ENCODE data around the gene CNTNAP5.

Gene CNTNAP5

DNA sequence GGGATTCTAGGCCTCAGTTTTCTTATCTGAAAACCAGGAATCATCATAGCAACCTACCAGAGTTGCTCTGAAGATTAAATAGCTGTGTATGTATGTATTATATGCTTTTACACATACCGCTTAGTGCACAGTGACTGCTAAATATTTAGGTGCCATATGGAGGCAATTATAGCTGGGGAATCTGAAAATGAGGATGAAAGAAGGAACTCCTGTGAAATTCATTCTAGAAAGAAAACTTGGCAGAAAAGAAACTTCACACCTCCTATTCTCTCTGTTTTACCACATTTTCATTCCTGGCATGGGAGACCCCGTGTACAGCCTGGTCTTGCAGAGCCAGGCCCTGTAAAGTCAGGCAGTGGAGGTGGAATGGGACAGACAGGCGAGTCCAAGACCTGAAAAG lies 862.4 kb downstream of the CNTNAP5 start:
- Mint-ChIP-seq H3K36me3 (no peaks in the 10 kb centered on the region), H3K27ac (no peak overlapping the region), H3K27me3 (no peaks in the 10 kb centered on the region), H3K9me3 (peaks cover 9% of the 10 kb centered on the region), H3K4me1 (no peaks in the 10 kb centered on the region), H3K4me3 (no peak overlapping the region)

DNA sequence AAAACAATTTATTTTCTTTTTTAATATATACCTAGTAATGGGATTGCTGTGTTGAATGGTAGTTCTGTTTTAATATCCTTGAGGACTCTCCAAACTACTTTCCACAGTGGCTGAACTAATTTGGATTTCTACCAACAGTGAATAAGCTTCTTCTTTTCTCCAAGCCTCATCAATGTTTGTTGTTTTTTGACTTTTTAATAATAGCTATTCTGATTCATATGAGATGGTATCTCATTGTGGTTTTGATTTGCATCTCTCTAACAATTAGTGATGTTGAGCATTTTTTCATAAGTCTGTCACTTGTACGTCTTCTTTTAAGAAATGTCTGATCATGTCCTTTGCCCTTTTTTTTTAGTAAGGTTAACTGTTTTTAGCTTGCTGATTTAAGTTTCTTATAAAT lies 863.3 kb downstream of the CNTNAP5 start:
- Mint-ChIP-seq H3K27me3 (no peaks in the 10 kb centered on the region), H3K27ac (no peak overlapping the region), H3K9me3 (peaks cover 9% of the 10 kb centered on the region), H3K4me3 (no peak overlapping the region), H3K36me3 (no peaks in the 10 kb centered on the region), H3K4me1 (no peaks in the 10 kb centered on the region)

- Mint-ChIP-seq H3K4me1 (no peaks in the 10 kb centered on the region), H3K27me3 (no peaks in the 10 kb centered on the region), H3K36me3 (no peaks in the 10 kb centered on the region), H3K27ac (no peak overlapping the region), H3K4me3 (no peak overlapping the region), H3K9me3 (no peaks in the 10 kb centered on the region)
Observed at GRCh38 chr2:124894199-124894598, 869.1 kb downstream of the CNTNAP5 start.

DNA sequence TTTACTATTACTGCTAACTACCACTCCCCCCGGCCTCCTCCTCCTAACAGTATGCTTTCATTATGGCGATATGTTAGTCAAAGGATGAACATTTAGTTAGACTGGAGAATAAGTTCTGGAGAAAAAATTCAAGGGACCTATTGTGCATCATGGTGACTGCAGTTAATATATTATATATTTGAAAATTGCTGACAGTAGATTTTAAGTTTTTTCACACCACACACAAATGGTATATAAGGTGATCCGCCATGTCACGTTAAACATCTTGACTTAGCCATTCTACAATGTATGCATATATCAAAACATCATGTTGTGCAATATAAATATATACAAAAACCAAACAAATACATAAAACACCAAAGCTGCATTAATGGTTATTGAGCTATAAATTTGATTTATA lies 873.7 kb downstream of the CNTNAP5 start:
- Mint-ChIP-seq H3K4me1 (no peaks in the 10 kb centered on the region), H3K36me3 (no peaks in the 10 kb centered on the region), H3K9me3 (peaks cover under 1% of the 10 kb centered on the region), H3K27me3 (no peaks in the 10 kb centered on the region), H3K4me3 (no peak overlapping the region), H3K27ac (no peak overlapping the region)

- no peaks in the 10 kb centered on the region for H3K27me3 Mint-ChIP-seq
- H3K9me3 Mint-ChIP-seq, result peaks cover 5% of the 10 kb centered on the region
- H3K27ac Mint-ChIP-seq, result no peak overlapping the region
- H3K4me3 Mint-ChIP-seq, result no peak overlapping the region
- H3K4me1 Mint-ChIP-seq, result no peaks in the 10 kb centered on the region
- H3K36me3 Mint-ChIP-seq, result no peaks in the 10 kb centered on the region
Observed at GRCh38 chr2:124908411-124908810, 883.3 kb downstream of the CNTNAP5 start.

DNA sequence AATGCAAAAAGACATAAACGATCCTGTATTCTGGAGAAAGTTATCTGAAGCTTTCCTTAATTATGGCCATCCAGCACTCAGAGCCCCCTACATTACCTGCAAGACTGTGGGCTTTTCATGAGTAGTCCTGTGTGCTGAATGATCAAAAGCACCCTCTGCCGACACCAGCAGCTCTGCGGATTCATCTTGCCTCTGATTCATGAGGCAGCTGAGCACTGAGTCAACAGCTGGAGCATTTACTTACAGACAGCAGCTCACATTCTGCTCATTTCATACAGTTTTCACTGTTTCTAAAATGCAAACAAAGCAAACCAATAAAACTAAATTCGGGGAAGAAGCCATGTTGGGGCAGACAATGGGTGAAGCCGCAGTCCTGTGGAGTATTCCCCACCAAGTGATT lies 886.5 kb downstream of the CNTNAP5 start:
- no peaks in the 10 kb centered on the region for H3K27me3 Mint-ChIP-seq
- no peak overlapping the region for H3K4me3 Mint-ChIP-seq
- no peaks in the 10 kb centered on the region for H3K4me1 Mint-ChIP-seq
- no peak overlapping the region for H3K27ac Mint-ChIP-seq
- no peaks in the 10 kb centered on the region for H3K36me3 Mint-ChIP-seq
- H3K9me3 Mint-ChIP-seq, result no peaks in the 10 kb centered on the region

- Mint-ChIP-seq H3K27me3 (no peaks in the 10 kb centered on the region), H3K4me3 (no peak overlapping the region), H3K9me3 (no peaks in the 10 kb centered on the region)
Observed at GRCh38 chr2:124913868-124914267, 888.8 kb downstream of the CNTNAP5 start.

DNA sequence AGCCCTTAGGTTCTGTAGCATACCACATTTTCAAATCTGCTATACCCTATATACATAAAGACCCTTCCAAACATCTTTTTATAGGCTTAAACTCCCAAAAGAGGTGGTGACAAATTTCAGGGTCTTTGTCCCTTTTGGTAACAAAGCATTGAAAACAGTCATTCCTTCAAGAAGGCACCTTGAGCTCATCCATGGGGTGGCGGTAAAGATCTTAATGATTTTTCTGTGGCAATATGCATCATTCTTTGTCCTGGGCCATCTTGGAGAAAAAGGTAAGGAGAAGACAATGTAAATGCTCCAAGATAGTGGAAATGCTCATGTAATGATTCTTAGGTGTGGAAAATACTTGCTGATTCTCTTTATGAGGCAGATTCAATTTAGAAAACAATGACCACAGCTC lies 890.5 kb downstream of the CNTNAP5 start:
- H3K27me3 Mint-ChIP-seq, result no peaks in the 10 kb centered on the region
- H3K27ac Mint-ChIP-seq, result no peak overlapping the region
- H3K36me3 Mint-ChIP-seq, result no peaks in the 10 kb centered on the region
- no peaks in the 10 kb centered on the region for H3K4me1 Mint-ChIP-seq
- no peak overlapping the region for H3K4me3 Mint-ChIP-seq
- no peaks in the 10 kb centered on the region for H3K9me3 Mint-ChIP-seq

More at GRCh38 chr2:124913868-124914267, 888.8 kb downstream of the CNTNAP5 start:
- no peak overlapping the region for H3K27ac Mint-ChIP-seq
- H3K4me1 Mint-ChIP-seq, result no peaks in the 10 kb centered on the region
- H3K36me3 Mint-ChIP-seq, result no peaks in the 10 kb centered on the region

GRCh38 chr2:124919296-124919695 lies 894.2 kb downstream of the CNTNAP5 start:
- H3K27ac Mint-ChIP-seq, result no peak overlapping the region
- H3K4me3 Mint-ChIP-seq, result no peak overlapping the region
- H3K9me3 Mint-ChIP-seq, result peaks cover 4% of the 10 kb centered on the region
- H3K27me3 Mint-ChIP-seq, result no peaks in the 10 kb centered on the region
- H3K36me3 Mint-ChIP-seq, result no peaks in the 10 kb centered on the region
- H3K4me1 Mint-ChIP-seq, result no peaks in the 10 kb centered on the region

DNA sequence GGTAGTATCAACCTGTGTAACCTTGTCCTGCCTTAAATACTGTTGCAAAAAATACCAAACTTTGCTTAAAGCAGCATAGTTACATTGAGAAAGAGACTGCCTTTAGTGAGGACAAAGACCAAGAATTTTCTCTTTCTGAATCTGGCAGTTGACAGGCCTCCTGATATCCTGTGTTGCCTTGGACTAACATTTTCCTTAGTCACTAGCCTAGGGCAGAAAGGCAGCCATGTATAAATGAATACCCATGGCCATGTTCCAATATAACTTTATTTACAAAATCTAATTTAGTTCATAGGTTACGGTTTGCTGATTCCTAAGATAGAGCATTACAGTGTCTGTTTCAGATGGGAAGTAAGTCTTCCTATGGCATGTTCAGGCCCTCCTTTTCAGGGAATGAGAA lies 895.4 kb downstream of the CNTNAP5 start:
- H3K4me3 Mint-ChIP-seq, result no peak overlapping the region
- peaks cover 4% of the 10 kb centered on the region for H3K9me3 Mint-ChIP-seq
- no peak overlapping the region for H3K27ac Mint-ChIP-seq
- no peaks in the 10 kb centered on the region for H3K27me3 Mint-ChIP-seq
- no peaks in the 10 kb centered on the region for H3K4me1 Mint-ChIP-seq
- H3K36me3 Mint-ChIP-seq, result no peaks in the 10 kb centered on the region

DNA sequence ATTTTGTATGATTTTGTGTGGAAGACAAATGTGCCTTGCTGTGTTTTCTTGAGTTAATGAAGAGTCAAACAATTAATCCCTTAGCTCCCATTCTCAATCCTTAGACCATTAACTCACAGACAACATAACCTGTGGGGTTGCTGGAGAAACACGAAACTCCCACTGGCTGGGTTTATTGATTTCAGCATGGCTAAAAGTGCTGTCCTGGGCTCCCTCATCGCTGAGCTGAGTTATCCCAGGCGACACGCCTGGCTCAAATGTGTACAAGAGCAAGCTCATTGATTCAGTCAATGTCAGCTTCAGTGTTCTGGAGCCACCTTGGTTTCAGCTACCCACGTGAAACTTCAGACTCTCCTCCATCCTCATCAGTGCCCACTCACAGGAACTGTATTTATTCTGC lies 896.1 kb downstream of the CNTNAP5 start:
- H3K27ac Mint-ChIP-seq, result no peak overlapping the region
- H3K4me3 Mint-ChIP-seq, result no peak overlapping the region
- no peaks in the 10 kb centered on the region for H3K36me3 Mint-ChIP-seq
- H3K4me1 Mint-ChIP-seq, result no peaks in the 10 kb centered on the region
- H3K27me3 Mint-ChIP-seq, result no peaks in the 10 kb centered on the region
- H3K9me3 Mint-ChIP-seq, result peaks cover 4% of the 10 kb centered on the region

GRCh38 chr2:124923097-124923496 lies 898.0 kb downstream of the CNTNAP5 start:
- Mint-ChIP-seq H3K27ac (no peak overlapping the region), H3K4me3 (no peak overlapping the region), H3K27me3 (no peaks in the 10 kb centered on the region), H3K4me1 (no peaks in the 10 kb centered on the region), H3K36me3 (no peaks in the 10 kb centered on the region), H3K9me3 (peaks cover 9% of the 10 kb centered on the region)

DNA sequence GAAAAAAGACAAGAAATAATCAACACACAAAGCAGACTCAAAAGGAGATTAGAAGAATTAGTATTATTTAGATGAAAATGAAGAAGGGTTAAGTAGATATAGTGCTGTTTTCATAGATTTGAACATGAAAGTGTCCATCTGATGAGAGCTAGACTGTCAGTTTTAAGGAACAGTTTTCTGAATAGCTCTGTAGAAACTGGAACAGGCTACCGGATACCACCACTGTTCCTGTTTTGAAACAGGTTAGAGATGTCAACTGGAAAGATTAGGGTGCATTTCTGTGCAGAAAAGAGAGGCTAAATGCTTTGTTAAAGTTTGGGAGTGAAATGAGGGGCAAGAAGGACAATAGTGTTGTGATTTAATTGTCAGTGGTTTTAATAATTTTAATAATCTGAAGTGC lies 908.8 kb downstream of the CNTNAP5 start:
- H3K4me3 Mint-ChIP-seq, result no peak overlapping the region
- no peaks in the 10 kb centered on the region for H3K36me3 Mint-ChIP-seq
- H3K9me3 Mint-ChIP-seq, result peaks cover 10% of the 10 kb centered on the region
- H3K27ac Mint-ChIP-seq, result no peak overlapping the region
- no peaks in the 10 kb centered on the region for H3K27me3 Mint-ChIP-seq
- no peaks in the 10 kb centered on the region for H3K4me1 Mint-ChIP-seq

DNA sequence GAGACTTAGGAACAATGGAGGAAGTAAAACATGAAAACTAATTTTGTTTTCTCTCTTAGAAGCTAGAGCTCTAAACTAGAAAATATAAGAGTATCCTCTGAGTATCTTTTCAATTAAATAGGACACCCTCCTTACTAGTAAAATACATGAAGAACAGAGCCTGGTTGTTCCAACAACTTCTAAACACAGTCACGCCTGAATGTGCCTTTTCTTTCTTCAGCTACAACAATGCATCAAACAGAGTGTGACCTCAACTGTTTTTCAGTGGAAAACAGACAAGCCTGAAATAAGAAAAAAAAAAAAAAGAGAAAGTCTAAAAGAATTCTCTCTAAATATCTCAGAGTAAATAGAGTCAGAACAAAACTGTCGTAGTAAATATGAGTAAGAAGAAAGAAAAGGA lies 928.8 kb downstream of the CNTNAP5 start:
- no peaks in the 10 kb centered on the region for H3K4me1 Mint-ChIP-seq
- no peaks in the 10 kb centered on the region for H3K27me3 Mint-ChIP-seq
- H3K27ac Mint-ChIP-seq, result no peak overlapping the region
- no peaks in the 10 kb centered on the region for H3K36me3 Mint-ChIP-seq
- no peak overlapping the region for H3K4me3 Mint-ChIP-seq
- peaks cover 10% of the 10 kb centered on the region for H3K9me3 Mint-ChIP-seq

- no peaks in the 10 kb centered on the region for H3K27me3 Mint-ChIP-seq
- H3K4me3 Mint-ChIP-seq, result no peak overlapping the region
- H3K36me3 Mint-ChIP-seq, result no peaks in the 10 kb centered on the region
- no peaks in the 10 kb centered on the region for H3K4me1 Mint-ChIP-seq
- peaks cover 11% of the 10 kb centered on the region for H3K9me3 Mint-ChIP-seq
- H3K27ac Mint-ChIP-seq, result no peak overlapping the region
Observed at GRCh38 chr2:124959581-124959980, 934.5 kb downstream of the CNTNAP5 start.

GRCh38 chr2:124961132-124961531 lies 936.0 kb downstream of the CNTNAP5 start:
- Mint-ChIP-seq H3K9me3 (peaks cover 13% of the 10 kb centered on the region), H3K27me3 (no peaks in the 10 kb centered on the region), H3K4me1 (no peaks in the 10 kb centered on the region), H3K36me3 (no peaks in the 10 kb centered on the region), H3K4me3 (no peak overlapping the region), H3K27ac (no peak overlapping the region)

All from activated naive CD4-positive, alpha-beta T cell treated with anti-CD3 and anti-CD28 coated beads, Interleukin-2, amount 50 U/mL, for 24 hours (primary cell).